ENCODE measurements around the gene SPARCL1.

- TF ChIP-seq CTCF (IDR thresholded peaks at IDR 0.05) (no peak), POLR2A (IDR thresholded peaks at IDR 0.05) (no peak)
Observed at GRCh38 chr4:87555773-87556619, 26.8 kb upstream of the SPARCL1 start.
